ENCODE results near the gene PCDHGA2.
"Not testable (repeated sequence)": the region's sequence is repeated elsewhere in the genome, so short reads cannot be mapped to it uniquely, and the experiment has no call there.

The PCDHGA2 gene

GRCh38 chr5:141349917-141350619, 11.5 kb downstream of the PCDHGA2 start, which contains the start of gene PCDHGB1:
TSS of gene PCDHGB1 (plus strand) at chr5:141350099. CDS start at chr5:141350261, 162 bp downstream.
- peak; percentile 27 for DNase-seq

- DNase-seq, result no peak
These were observed 13.0 kb downstream of the PCDHGA2 start for GRCh38 chr5:141351591-141351990.

GRCh38 chr5:141354900-141355469, 16.4 kb downstream of the PCDHGA2 start, which contains the start of gene PCDHGA4:
TSS of gene PCDHGA4 (plus strand) at chr5:141355021. CDS start at chr5:141355108, 87 bp downstream.
- DNase-seq, result no peak

GRCh38 chr5:141355641-141356040, 17.1 kb downstream of the PCDHGA2 start:
- no peak for DNase-seq

GRCh38 chr5:141356133-141356532, 17.6 kb downstream of the PCDHGA2 start:
- no peak for DNase-seq

- DNase-seq, result no peak
These were observed 18.4 kb downstream of the PCDHGA2 start for GRCh38 chr5:141356950-141357349.

- peak; percentile 30 for DNase-seq
These were observed 21.3 kb downstream of the PCDHGA2 start, which contains the start of gene PCDHGB2 for GRCh38 chr5:141359790-141360426. TSS of gene PCDHGB2 (plus strand) at chr5:141359994. CDS start at chr5:141360136, 142 bp downstream.

- DNase-seq, result no peak
These were observed 22.1 kb downstream of the PCDHGA2 start for GRCh38 chr5:141360685-141361084.

GRCh38 chr5:141362719-141363118, 24.2 kb downstream of the PCDHGA2 start:
- no peak for DNase-seq

- DNase-seq, result no peak
These were observed 25.5 kb downstream of the PCDHGA2 start, which contains the start of gene PCDHGA5 for GRCh38 chr5:141363952-141364660. TSS of gene PCDHGA5 (plus strand) at chr5:141364162. CDS start at chr5:141364331, 169 bp downstream.

GRCh38 chr5:141366016-141366896, 27.7 kb downstream of the PCDHGA2 start:
- no peak for DNase-seq

GRCh38 chr5:141369994-141370848, 31.7 kb downstream of the PCDHGA2 start, which contains the start of gene PCDHGB3:
TSS of gene PCDHGB3 (plus strand) at chr5:141370242. CDS start at chr5:141370395, 153 bp downstream.
- peak; percentile 39 for DNase-seq

- no peak for DNase-seq
These were observed 33.3 kb downstream of the PCDHGA2 start for GRCh38 chr5:141371572-141372475.

GRCh38 chr5:141373673-141374317, 35.2 kb downstream of the PCDHGA2 start, which contains the start of gene PCDHGA6:
TSS of gene PCDHGA6 (plus strand) at chr5:141373891. CDS start at chr5:141374084, 193 bp downstream.
- no peak for DNase-seq

- no peak for DNase-seq
These were observed 36.1 kb downstream of the PCDHGA2 start for GRCh38 chr5:141374627-141375026.

GRCh38 chr5:141375444-141376155, 37.0 kb downstream of the PCDHGA2 start:
- not testable (repeated sequence) for DNase-seq

- DNase-seq, result no peak
These were observed 44.1 kb downstream of the PCDHGA2 start, which contains the start of gene PCDHGA7 for GRCh38 chr5:141382469-141383294. TSS of gene PCDHGA7 (plus strand) at chr5:141382742. CDS start at chr5:141382900, 158 bp downstream.

Measured in CD4-positive, alpha-beta T cell treated with Interleukin-4 for 4 hours (primary cell).